SK-N-SH treated with all-trans-retinoic acid at 6 μM for 48 hours (cell line): ENCODE data around the gene SMPD1.

Experiments used
- ARNTL ChIP-seq: fragments of 450-650 bp; formaldehyde crosslinking; IDR thresholded peaks from 2 replicates; pipeline ENCODE4 v1.5.0; 2020; ENCODE audit warnings: low read depth, mild to moderate bottlenecking, moderate library complexity, borderline replicate concordance
- ESRRG ChIP-seq: fragments of 250-450 bp; sonication (Bioruptor Pico); IDR thresholded peaks from 2 replicates; pipeline ENCODE4 v1.6.1; 2021; ENCODE audit warnings: mild to moderate bottlenecking
- OSR1 ChIP-seq: fragments of 250-450 bp; sonication (Bioruptor Pico); IDR thresholded peaks from 2 replicates; pipeline ENCODE4 v1.8.0; 2022; ENCODE audit warnings: moderate library complexity, mild to moderate bottlenecking, inconsistent platforms
- PPARA ChIP-seq: fragments of 250-450 bp; sonication (Bioruptor Pico); IDR thresholded peaks from 2 replicates; pipeline ENCODE4 v1.5.0; 2020; ENCODE audit warnings: mild to moderate bottlenecking, borderline replicate concordance
- RARB ChIP-seq: fragments of 250-450 bp; sonication (Bioruptor Pico); IDR thresholded peaks from 2 replicates; pipeline ENCODE4 v1.8.0; 2021; ENCODE audit warnings: mild to moderate bottlenecking, moderate library complexity
- TCF4 ChIP-seq: fragments of 250-450 bp; sonication (Bioruptor Pico); IDR thresholded peaks from 2 replicates; pipeline ENCODE4 v1.8.0; 2021; ENCODE audit warnings: mild to moderate bottlenecking, moderate library complexity, borderline replicate concordance
- ZC3H10 ChIP-seq: fragments of 250-450 bp; sonication (Bioruptor Pico); IDR thresholded peaks from 2 replicates; pipeline ENCODE4 v1.5.1; 2021; ENCODE audit warnings: mild to moderate bottlenecking, moderate library complexity
- ZNF565 ChIP-seq: fragments of 450-650 bp; formaldehyde crosslinking; conservative IDR thresholded peaks from 2 replicates; pipeline ENCODE4 v1.5.0; 2020; ENCODE audit warnings: low read depth, mild to moderate bottlenecking, moderate library complexity
- ZNF70 ChIP-seq: fragments of 450-650 bp; formaldehyde crosslinking; IDR thresholded peaks from 2 replicates; pipeline ENCODE4 v1.5.0; 2020; ENCODE audit warnings: mild to moderate bottlenecking, moderate library complexity
- ZNF8 ChIP-seq: fragments of 450-650 bp; formaldehyde crosslinking; IDR thresholded peaks from 2 replicates; pipeline ENCODE4 v1.5.0; 2020; ENCODE audit warnings: mild to moderate bottlenecking, moderate library complexity
- TF ChIP-seq, protein P1 (sequence below): fragments of 250-450 bp; sonication (Bioruptor Pico); IDR thresholded peaks from 2 replicates; pipeline ENCODE4 v1.8.0; 2020; ENCODE audit warnings: mild to moderate bottlenecking, moderate library complexity, borderline replicate concordance
- TF ChIP-seq, protein P2 (sequence below): fragments of 250-450 bp; sonication (Bioruptor Pico); IDR thresholded peaks from 2 replicates; pipeline ENCODE4 v1.5.1; 2020; ENCODE audit warnings: low read depth, mild to moderate bottlenecking, moderate library complexity
- TF ChIP-seq, protein P3 (sequence below): fragments of 250-450 bp; sonication (Bioruptor Pico); IDR thresholded peaks from 2 replicates; pipeline ENCODE4 v1.5.1; 2021; ENCODE audit warnings: mild to moderate bottlenecking, moderate library complexity

DNA sequence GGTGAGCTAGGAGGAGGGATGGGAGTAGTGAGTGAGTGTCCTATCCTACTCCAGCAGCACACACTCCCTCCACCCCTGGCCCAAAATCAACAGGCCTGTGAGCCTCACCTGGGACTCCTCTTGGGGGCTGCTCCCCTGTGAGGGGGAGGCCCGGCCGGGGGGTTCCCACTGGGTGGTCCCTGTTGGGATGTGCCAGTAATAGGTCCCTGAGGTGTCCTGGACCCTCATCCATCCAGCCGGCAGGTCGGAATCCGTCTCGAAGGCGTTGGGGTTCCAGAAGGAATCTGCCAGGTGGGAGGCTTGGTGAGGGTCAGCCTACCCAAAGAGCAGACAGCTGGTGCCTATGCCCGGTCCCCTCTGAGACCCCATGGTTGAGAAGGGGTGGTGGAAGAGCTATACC lies 13.3 kb downstream of the SMPD1 start:
- TF ChIP-seq, protein P1, sequence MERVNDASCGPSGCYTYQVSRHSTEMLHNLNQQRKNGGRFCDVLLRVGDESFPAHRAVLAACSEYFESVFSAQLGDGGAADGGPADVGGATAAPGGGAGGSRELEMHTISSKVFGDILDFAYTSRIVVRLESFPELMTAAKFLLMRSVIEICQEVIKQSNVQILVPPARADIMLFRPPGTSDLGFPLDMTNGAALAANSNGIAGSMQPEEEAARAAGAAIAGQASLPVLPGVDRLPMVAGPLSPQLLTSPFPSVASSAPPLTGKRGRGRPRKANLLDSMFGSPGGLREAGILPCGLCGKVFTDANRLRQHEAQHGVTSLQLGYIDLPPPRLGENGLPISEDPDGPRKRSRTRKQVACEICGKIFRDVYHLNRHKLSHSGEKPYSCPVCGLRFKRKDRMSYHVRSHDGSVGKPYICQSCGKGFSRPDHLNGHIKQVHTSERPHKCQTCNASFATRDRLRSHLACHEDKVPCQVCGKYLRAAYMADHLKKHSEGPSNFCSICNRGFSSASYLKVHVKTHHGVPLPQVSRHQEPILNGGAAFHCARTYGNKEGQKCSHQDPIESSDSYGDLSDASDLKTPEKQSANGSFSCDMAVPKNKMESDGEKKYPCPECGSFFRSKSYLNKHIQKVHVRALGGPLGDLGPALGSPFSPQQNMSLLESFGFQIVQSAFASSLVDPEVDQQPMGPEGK (CRISPR knock-in tag), result no peak
- TF ChIP-seq ESRRG, result no peak
- no peak for TF ChIP-seq OSR1 (CRISPR knock-in tag)
- TF ChIP-seq, protein P2, sequence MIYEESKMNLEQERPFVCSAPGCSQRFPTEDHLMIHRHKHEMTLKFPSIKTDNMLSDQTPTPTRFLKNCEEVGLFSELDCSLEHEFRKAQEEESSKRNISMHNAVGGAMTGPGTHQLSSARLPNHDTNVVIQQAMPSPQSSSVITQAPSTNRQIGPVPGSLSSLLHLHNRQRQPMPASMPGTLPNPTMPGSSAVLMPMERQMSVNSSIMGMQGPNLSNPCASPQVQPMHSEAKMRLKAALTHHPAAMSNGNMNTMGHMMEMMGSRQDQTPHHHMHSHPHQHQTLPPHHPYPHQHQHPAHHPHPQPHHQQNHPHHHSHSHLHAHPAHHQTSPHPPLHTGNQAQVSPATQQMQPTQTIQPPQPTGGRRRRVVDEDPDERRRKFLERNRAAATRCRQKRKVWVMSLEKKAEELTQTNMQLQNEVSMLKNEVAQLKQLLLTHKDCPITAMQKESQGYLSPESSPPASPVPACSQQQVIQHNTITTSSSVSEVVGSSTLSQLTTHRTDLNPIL (CRISPR knock-in tag), result no peak
- TF ChIP-seq PPARA (CRISPR knock-in tag), result no peak
- TF ChIP-seq, protein P3, sequence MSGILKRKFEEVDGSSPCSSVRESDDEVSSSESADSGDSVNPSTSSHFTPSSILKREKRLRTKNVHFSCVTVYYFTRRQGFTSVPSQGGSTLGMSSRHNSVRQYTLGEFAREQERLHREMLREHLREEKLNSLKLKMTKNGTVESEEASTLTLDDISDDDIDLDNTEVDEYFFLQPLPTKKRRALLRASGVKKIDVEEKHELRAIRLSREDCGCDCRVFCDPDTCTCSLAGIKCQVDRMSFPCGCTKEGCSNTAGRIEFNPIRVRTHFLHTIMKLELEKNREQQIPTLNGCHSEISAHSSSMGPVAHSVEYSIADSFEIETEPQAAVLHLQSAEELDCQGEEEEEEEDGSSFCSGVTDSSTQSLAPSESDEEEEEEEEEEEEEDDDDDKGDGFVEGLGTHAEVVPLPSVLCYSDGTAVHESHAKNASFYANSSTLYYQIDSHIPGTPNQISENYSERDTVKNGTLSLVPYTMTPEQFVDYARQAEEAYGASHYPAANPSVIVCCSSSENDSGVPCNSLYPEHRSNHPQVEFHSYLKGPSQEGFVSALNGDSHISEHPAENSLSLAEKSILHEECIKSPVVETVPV (CRISPR knock-in tag), result no peak
- TF ChIP-seq TCF4 (CRISPR knock-in tag), result no peak
- no peak for TF ChIP-seq ZNF565 (CRISPR knock-in tag)
- no peak for TF ChIP-seq ZNF70 (CRISPR knock-in tag)
- no peak for TF ChIP-seq ZNF8
- no peak for TF ChIP-seq ZC3H10 (CRISPR knock-in tag)
- no peak for TF ChIP-seq ARNTL (CRISPR knock-in tag)
- no peak for TF ChIP-seq RARB (CRISPR knock-in tag)
